ENCODE data around the gene UBE2R2.
"Not testable (repeated sequence)": the region's sequence is repeated elsewhere in the genome, so short reads cannot be mapped to it uniquely, and the experiment has no call there.

DNA sequence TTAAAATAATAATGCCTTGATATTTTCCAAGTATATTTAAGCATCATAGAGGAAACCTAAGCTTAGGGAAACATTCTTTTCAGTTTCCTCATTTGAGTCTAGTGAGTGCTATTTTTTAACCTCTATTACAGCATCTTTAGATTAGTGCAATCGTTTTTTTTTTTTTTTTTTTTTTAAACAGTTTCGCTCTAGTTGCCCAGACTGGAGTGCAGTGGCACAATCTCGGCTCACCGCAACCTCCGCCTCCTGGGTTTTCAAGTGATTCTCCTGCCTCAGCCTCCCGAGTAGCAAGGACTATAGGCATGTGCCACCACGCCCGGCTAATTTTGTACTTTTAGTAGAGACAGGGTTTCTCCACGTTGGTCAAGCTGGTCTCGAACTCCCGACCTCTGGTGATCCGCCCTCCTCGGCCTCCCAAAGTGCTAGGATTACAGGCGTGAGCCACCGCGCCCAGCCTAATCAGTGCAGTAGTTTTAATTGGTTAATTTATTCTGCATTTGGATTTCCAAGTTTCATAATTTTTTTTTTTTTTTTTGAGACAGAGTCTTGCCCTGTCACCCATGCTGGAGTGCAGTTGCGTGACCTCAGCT, 12.8 kb downstream of the UBE2R2 start:
- TF ChIP-seq CTCF, EP300, POLR2A (IDR thresholded peaks at IDR 0.05): not testable (repeated sequence)
